Activated naive CD4-positive, alpha-beta T cell treated with anti-CD3 and anti-CD28 coated beads, Interleukin-2, amount 10 ng/mL, durations not matched to agents 7 days and 5 days (primary cell): Measurements from ENCODE around the gene MT2A.

Experiments used
- CTCF ChIA-PET: fragments of 350-600 bp; sonication (Branson Sonifier 250); formaldehyde crosslinking; loops from one replicate; lab custom pipeline; 2021; ENCODE audit warnings: antibody characterized with exemption; lab: Charles Lee
- DNase-seq: peaks from one replicate; pipeline ENCODE4 v3.0.0-alpha.2; 2020
- H3K27ac Mint-ChIP-seq: one replicate; pipeline ENCODE4 v1.8.0; 2021; ENCODE audit warnings: mild to moderate bottlenecking, moderate library complexity, mixed read lengths
- H3K27me3 Mint-ChIP-seq: one replicate; pipeline ENCODE4 v1.8.0; 2021; ENCODE audit warnings: mild to moderate bottlenecking, mixed read lengths
- H3K36me3 Mint-ChIP-seq: one replicate; pipeline ENCODE4 v1.8.0; 2021; ENCODE audit warnings: mixed read lengths
- H3K4me1 Mint-ChIP-seq: one replicate; pipeline ENCODE4 v1.8.0; 2021; ENCODE audit warnings: mixed read lengths
- H3K4me3 Mint-ChIP-seq: one replicate; pipeline ENCODE4 v1.8.0; 2021; ENCODE audit warnings: mild to moderate bottlenecking, moderate library complexity, mixed read lengths
- H3K9me3 Mint-ChIP-seq: one replicate; pipeline ENCODE4 v1.8.0; 2021; ENCODE audit warnings: mixed read lengths

MT2A gene

DNA sequence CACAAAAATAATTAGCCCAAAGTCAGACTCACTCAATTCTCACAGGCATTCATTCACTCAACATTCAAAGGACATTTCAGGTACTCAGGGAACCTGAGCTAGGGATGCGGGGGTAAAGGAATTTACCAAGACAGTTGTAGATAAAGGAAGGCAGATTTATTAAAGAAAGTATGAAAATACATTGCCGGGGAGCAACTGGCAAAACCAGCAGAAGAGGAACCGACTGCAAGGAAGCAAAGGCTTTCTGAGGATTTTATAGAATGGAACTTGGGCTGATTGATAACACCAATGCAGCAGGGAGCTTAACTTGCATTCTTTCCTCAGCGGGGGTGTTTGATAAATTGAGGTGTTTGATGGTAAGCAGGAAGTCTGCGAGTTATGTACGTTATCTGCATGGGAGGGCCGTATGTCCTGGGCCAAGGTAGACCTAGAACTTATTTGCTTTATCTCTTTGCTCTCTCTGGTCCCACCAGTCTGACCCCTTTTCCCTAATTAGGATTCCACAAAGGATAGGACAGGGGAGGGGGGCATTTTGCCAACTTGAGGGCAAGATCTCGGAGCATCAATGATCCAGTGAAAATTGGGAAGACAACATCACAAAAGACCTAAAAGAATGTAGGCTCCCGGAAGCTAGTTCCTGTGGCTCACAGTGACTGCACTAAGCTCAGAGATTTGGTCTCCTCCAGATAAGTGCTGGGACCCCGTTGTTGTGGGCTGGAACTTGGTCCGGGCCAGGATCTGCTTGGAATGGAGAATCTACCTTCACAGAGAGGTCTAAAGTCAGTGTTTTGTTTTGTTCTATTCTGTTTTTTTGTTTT lies 24.8 kb upstream of the MT2A start:
- no peaks in the 10 kb centered on the region for H3K9me3 Mint-ChIP-seq
- H3K4me1 Mint-ChIP-seq, result no peaks in the 10 kb centered on the region
- DNase-seq, result no peak
- no peaks in the 10 kb centered on the region for H3K36me3 Mint-ChIP-seq
- peaks cover 73% of the 10 kb centered on the region for H3K27me3 Mint-ChIP-seq
- H3K4me3 Mint-ChIP-seq, result no peak overlapping the region
- no peak overlapping the region for H3K27ac Mint-ChIP-seq
- CTCF ChIA-PET, result interaction anchor here (1.2 to 2.9 kb wide), 3 partner anchors 9 to 119 kb away, joined by 3 to 26 read pairs (median 3); no protein-coding TSS in a partner anchor

DNA sequence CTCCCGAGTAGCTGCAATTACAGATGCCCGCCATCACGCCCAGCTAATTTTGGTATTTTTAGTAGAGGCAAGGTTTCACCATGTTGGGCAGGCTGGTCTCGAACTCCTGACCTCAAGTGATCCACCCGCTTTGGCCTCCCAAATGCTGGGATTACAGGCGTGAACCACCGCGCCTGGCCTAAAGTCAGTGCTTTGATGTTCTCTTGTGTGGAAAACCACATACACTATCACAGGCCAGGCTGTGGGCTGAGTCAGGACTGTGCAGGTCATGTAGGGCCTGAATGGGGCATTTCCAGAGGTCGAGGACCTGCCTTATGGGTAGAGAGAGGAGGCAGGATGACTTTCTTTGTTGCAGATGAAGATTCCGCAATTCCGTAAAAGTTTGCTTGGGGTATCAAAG lies 24.1 kb upstream of the MT2A start:
- no peaks in the 10 kb centered on the region for H3K9me3 Mint-ChIP-seq
- H3K36me3 Mint-ChIP-seq, result no peaks in the 10 kb centered on the region
- DNase-seq, result no peak
- H3K4me1 Mint-ChIP-seq, result peaks cover 4% of the 10 kb centered on the region
- no peak overlapping the region for H3K27ac Mint-ChIP-seq
- CTCF ChIA-PET, result no interaction called here
- H3K4me3 Mint-ChIP-seq, result no peak overlapping the region
- peaks cover 80% of the 10 kb centered on the region for H3K27me3 Mint-ChIP-seq

DNA sequence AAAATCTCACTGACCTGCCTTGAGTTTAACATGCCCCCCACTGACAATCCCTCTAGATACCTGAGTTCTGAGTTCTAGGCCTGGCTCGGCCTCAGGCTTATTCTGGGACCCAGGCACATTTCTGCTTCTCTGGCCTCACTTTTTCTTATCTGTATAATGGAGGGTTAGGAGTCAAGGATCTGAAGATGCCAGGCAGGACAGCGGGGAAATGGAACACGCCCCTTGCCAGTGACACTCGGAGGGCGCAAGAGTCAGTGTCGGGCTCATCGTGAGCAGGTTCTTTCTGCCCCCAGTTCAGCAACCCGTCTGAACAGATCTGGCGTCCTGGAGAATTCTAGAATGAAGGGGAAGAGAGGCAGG lies 19.6 kb upstream of the MT2A start:
- Mint-ChIP-seq H3K27ac (no peak overlapping the region), H3K4me3 (peak overlapping the region; percentile 78), H3K4me1 (peaks cover 15% of the 10 kb centered on the region), H3K36me3 (no peaks in the 10 kb centered on the region), H3K27me3 (peaks cover 81% of the 10 kb centered on the region), H3K9me3 (no peaks in the 10 kb centered on the region)
- no peak for DNase-seq
- CTCF ChIA-PET, result no interaction called here

DNA sequence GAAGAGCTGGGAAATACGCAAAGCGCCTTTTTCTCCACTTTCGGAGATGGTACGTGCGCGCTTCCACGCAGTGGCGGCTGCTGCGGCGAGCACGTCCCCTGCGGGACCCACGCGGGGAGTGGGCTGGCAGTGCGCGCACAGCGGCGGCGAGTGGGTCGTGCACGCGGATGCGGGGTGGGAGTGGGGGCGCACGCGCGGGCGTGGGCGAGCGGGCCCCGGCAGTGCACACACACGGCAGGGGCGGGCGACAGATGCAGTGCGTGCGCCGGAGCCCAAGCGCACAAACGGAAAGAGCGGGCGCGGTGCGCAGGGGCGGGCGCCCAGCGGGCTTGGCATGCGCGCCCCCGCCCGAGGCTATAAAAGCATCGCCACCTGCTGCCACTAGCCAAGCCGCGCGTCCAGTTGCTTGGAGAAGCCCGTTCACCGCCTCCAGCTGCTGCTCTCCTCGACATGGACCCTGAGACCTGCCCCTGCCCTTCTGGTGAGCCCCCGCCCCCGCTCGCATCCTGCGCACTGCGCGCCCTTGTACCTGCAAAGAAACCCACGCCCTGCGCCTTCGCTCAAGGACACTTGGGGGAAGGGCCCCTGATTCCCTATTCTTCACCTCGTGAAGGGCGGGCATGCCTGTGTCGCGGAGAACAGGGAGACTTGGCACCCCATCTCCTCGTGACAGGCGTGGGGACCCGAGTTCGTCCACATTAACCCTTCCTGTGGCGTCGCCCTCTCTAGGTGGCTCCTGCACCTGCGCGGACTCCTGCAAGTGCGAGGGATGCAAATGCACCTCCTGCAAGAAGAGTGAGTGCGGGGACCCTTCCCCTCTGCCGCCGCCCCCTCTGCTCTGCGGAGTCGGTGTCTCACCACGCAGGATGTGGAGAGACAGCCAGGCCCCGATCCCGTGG lies 19.0 kb upstream of the MT2A start, which contains the start of gene MT3:
TSS of gene MT3 (plus strand) at position 388 of the 899 bp plus-strand sequence. CDS start at position 451, 63 bp downstream.
- Mint-ChIP-seq H3K27me3 (peaks cover 78% of the 10 kb centered on the region), H3K9me3 (no peaks in the 10 kb centered on the region), H3K4me1 (peaks cover 15% of the 10 kb centered on the region), H3K36me3 (no peaks in the 10 kb centered on the region), H3K27ac (no peak within 1 kb of the TSS), H3K4me3 (peak within 1 kb of the TSS; percentile 78)
- CTCF ChIA-PET, result no interaction called here
- peak; percentile 47 for DNase-seq

DNA sequence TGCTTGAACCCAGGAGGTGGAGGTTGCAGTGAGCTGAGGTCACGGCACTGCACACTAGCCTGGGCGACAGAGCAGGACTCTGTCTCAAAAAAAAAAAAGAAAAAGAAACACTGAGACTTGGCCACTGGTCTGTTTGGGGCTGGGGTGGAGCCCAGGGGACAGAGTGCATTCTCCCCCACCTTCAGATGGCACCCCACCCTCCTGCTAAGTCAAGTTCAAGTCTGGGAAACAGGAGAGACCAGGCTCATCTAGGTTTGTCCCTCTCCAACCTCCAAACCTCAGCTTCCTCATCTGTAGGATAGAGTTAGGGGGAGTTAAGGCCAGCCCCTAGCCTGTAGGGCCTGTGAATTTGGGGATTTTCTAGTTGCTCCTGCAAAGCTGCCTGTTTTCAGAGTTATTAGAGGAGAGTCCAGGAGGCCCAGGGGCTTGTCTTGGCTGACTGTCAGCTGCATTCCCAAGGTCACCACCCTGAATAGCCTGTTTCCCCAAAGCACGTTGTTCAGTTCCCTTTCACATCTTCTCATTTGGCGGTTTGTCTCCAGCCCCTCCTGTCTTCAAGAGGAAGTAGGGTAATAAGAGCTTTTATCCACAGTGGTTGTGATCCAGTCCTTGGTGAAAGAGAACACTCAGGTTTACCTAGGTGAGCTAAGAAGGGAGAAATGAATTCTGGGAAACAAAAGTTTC lies 16.9 kb upstream of the MT2A start:
- H3K36me3 Mint-ChIP-seq, result no peaks in the 10 kb centered on the region
- no peak overlapping the region for H3K27ac Mint-ChIP-seq
- CTCF ChIA-PET, result interaction anchor here (1.1 to 1.8 kb wide), 6 partner anchors 9 to 111 kb away, joined by 3 to 11 read pairs (median 5); no protein-coding TSS in a partner anchor
- peaks cover 73% of the 10 kb centered on the region for H3K27me3 Mint-ChIP-seq
- H3K4me3 Mint-ChIP-seq, result no peak overlapping the region
- peaks cover 15% of the 10 kb centered on the region for H3K4me1 Mint-ChIP-seq
- H3K9me3 Mint-ChIP-seq, result no peaks in the 10 kb centered on the region
- no peak for DNase-seq

DNA sequence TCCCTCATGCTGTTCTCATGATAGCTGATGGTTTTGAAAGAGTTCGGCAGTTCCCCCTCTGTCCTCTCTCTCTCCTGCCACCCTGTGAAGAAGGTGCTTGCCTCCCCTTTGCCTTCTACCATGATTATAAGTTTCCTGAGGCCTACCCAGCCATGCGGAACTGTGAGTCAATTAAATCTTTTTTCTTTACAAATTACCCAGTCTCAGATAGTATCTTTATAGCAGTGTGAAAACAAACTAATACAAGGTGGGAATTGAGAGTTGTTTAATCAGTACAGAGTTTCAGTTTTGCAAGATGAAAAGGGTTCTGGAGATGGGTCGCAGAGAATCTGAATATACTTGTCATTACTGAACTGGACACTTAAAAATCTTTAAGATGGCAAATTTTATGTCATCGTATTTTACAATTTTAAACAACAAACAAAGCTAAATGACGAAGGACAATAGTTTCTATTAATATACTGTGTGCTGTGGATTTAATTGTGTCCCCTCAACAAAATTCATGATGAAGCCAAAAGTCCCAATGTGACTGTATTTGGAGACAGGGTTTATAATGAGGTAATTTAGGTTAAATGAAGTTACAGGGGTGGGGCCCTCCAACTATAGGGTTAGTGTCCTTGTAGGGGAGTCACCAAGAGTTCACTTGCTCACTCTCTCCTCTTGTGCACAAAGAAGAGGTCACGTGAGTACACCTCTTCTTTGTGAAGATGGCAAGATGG lies 14.7 kb upstream of the MT2A start:
- Mint-ChIP-seq H3K9me3 (no peaks in the 10 kb centered on the region), H3K4me3 (no peak overlapping the region), H3K4me1 (peaks cover 18% of the 10 kb centered on the region), H3K27ac (no peak overlapping the region), H3K36me3 (no peaks in the 10 kb centered on the region), H3K27me3 (peaks cover 60% of the 10 kb centered on the region)
- CTCF ChIA-PET, result interaction anchor here (0.9 kb wide), 1 partner anchor 109 kb away, joined by 4 read pairs; no protein-coding TSS in a partner anchor
- no peak for DNase-seq

DNA sequence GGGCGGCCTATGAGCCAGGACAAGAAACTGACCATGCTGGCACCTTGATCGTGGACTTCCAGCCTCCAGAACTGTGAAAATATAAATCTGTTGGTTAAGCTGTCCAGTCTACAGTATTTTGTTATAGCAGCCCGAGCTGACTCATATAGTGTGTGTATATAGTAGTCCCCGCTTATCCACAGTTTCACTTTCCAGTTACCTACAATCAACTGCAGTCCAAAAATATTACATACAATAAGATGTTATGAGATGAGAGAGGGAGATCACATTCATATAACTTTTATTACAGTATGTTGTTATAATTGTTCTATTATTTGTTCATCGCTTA lies 14.1 kb upstream of the MT2A start:
- H3K9me3 Mint-ChIP-seq, result no peaks in the 10 kb centered on the region
- peaks cover 55% of the 10 kb centered on the region for H3K27me3 Mint-ChIP-seq
- H3K4me1 Mint-ChIP-seq, result peaks cover 15% of the 10 kb centered on the region
- CTCF ChIA-PET, result interaction anchor here (0.9 kb wide), 1 partner anchor 108 kb away, joined by 4 read pairs; no protein-coding TSS in a partner anchor
- no peak for DNase-seq
- no peak overlapping the region for H3K4me3 Mint-ChIP-seq
- no peak overlapping the region for H3K27ac Mint-ChIP-seq
- no peaks in the 10 kb centered on the region for H3K36me3 Mint-ChIP-seq

DNA sequence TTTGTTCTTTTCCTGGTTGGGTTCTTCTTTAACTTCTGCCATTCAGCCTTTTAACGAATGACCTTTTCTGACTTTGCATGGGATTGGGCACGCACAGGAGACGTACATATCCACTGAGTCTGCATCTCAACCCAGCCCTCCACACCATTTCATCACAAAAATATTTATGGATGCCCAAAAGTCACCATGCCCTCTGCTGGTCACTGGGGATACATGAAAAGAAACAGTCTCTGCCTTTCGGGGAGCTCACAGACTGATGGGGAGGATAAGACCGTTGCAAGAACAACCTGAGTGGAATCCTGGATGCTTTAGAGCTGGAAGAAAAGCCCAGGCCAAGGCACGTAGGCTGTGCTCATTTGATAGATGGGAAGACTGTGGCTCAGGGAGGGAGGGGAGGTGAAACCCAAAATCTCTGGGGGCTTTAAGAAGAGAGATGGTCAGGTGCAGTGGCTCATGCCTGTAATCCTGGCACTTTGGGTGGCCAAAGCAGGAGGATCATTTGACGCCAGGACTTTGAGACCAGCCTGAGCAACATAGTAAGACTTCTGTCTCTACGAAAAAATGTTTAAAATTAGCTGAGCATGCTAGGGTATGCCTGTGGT lies 7.9 kb upstream of the MT2A start:
- Mint-ChIP-seq H3K4me1 (peaks cover 8% of the 10 kb centered on the region), H3K36me3 (no peaks in the 10 kb centered on the region), H3K9me3 (no peaks in the 10 kb centered on the region), H3K27me3 (peaks cover 54% of the 10 kb centered on the region), H3K27ac (no peak overlapping the region), H3K4me3 (no peak overlapping the region)
- peak; percentile 55 for DNase-seq
- CTCF ChIA-PET, result interaction anchor here (0.6 to 2.2 kb wide), 19 partner anchors 9 to 180 kb away, joined by 3 to 20 read pairs (median 4); partner anchors contain the start of genes MT1A, MT1G and MT4

DNA sequence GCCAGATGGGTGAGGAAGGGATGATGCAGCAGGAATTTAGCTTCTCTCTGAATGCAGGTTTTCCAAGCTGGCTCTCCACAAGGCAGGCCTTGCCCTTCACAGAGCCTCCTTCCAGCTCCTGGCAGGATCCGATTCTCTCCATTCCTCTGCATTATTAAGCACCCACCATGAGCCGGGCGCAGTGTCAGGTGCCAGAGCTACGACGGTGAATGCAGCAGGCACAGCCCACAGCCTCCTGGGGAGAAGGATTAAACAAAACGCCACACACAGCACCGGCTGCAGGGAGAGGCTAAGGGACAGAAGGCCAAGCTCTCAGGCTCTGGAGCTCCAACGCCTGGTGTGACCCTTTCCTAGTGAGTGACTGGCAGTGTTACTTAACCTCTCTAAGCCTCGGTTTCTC lies 7.1 kb upstream of the MT2A start:
- Mint-ChIP-seq H3K36me3 (no peaks in the 10 kb centered on the region), H3K27me3 (peaks cover 47% of the 10 kb centered on the region), H3K4me3 (no peak overlapping the region), H3K4me1 (peaks cover 8% of the 10 kb centered on the region), H3K27ac (no peak overlapping the region), H3K9me3 (no peaks in the 10 kb centered on the region)
- CTCF ChIA-PET, result interaction anchor here (0.9 to 2.2 kb wide), 11 partner anchors 10 to 179 kb away, joined by 3 to 20 read pairs (median 4); partner anchors contain the start of genes MT1A, MT1G and MT4
- no peak for DNase-seq

DNA sequence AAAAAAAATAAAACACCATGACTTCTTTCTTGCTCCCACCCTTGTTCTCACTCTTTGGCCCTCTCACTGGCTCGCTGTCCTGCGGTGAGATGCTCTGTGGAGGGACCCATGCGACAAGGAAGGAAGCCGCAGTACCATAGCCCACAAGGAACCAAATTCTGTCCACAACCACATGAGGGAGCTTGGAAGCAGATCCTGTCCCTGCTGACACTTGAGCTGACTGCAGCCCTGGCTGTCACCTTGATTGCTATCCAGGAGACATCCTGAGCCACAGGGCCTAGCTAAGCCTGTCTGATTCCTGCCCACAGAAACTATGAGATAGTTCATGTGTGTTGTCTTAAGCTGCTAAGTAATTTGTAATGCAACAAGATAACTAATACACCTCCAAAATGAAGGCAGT lies 4.8 kb upstream of the MT2A start:
- CTCF ChIA-PET, result interaction anchor here (0.6 to 5.3 kb wide), 9 partner anchors 10 to 232 kb away, joined by 3 to 34 read pairs (median 5); partner anchors contain the start of gene MT1X
- peaks cover 36% of the 10 kb centered on the region for H3K27me3 Mint-ChIP-seq
- no peaks in the 10 kb centered on the region for H3K36me3 Mint-ChIP-seq
- no peak overlapping the region for H3K27ac Mint-ChIP-seq
- no peak overlapping the region for H3K4me3 Mint-ChIP-seq
- H3K4me1 Mint-ChIP-seq, result peaks cover 22% of the 10 kb centered on the region
- DNase-seq, result peak; percentile 52
- H3K9me3 Mint-ChIP-seq, result no peaks in the 10 kb centered on the region

DNA sequence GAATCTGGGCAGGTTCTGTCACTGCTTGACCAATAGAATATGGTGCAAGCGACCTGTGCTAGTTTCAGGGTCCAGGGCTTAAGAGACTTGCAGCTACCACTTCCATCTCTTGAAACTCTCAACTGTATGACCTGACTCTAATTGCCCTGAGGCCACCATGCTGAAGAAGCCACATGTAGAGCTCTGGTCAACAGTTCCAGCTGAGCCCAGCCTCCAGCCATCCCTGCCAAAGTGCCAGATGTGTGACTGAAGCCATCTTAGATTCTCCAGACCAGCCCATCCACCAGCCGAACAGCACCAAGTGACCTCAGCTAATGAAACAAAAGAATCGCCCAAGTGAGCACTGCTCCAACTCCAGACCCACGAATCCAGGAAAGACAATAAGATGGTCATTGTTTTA lies 3.4 kb upstream of the MT2A start:
- Mint-ChIP-seq H3K4me1 (peaks cover 34% of the 10 kb centered on the region), H3K27me3 (peaks cover 36% of the 10 kb centered on the region), H3K9me3 (no peaks in the 10 kb centered on the region), H3K4me3 (no peak overlapping the region), H3K27ac (no peak overlapping the region), H3K36me3 (peaks cover 1% of the 10 kb centered on the region)
- CTCF ChIA-PET, result interaction anchor here (0.9 to 5.3 kb wide), 6 partner anchors 22 to 104 kb away, joined by 3 to 34 read pairs (median 10); partner anchors contain the start of gene MT1X
- no peak for DNase-seq

DNA sequence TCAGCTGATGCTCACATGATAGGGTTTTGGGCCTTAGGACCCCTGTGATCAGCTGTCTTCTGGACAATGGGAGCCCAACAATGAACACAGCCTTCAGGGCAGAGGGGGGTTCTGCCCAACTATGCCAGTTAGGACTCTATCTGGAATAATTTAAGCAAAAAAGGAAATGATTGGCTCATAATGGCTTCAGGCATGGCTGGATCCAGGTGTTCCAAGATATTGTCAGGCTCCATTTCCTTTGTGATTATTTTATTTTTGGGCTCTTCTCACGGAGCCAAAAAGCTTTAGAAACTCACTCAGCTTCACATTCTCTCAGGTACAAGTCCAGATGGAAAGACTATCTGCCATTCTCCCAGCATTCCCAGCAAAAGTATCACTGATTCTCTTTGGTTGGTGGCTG lies 2.9 kb upstream of the MT2A start:
- Mint-ChIP-seq H3K4me1 (peaks cover 39% of the 10 kb centered on the region), H3K27ac (no peak overlapping the region), H3K27me3 (peaks cover 31% of the 10 kb centered on the region), H3K36me3 (peaks cover 1% of the 10 kb centered on the region), H3K4me3 (no peak overlapping the region), H3K9me3 (no peaks in the 10 kb centered on the region)
- CTCF ChIA-PET, result interaction anchor here (1.7 to 5.3 kb wide), 4 partner anchors 29 to 103 kb away, joined by 4 to 34 read pairs (median 14); no protein-coding TSS in a partner anchor
- DNase-seq, result no peak

DNA sequence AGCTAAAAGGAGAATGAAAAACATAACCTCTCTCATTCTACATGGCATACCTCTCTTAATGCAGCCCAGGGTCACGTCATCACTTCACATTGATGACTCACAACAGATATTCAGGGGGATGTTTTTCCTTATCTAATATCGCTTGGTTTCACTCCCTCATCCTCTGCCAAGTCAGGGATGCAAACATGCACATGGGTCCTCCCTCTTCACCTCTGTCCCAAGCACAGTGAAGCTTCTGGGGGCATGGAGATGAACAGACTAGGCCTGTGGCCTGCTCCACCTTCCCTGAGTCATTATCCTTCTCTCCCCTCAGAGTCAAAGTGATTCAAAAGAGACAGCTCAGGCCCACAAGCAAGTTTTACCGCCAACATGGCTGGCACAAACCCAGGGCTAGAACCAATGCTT lies 2.3 kb upstream of the MT2A start:
- Mint-ChIP-seq H3K27ac (no peak overlapping the region), H3K36me3 (peaks cover 1% of the 10 kb centered on the region), H3K4me3 (no peak overlapping the region), H3K4me1 (peaks cover 45% of the 10 kb centered on the region), H3K27me3 (peaks cover 25% of the 10 kb centered on the region), H3K9me3 (no peaks in the 10 kb centered on the region)
- no peak for DNase-seq
- CTCF ChIA-PET, result interaction anchor here (1.4 to 5.3 kb wide), 4 partner anchors 25 to 96 kb away, joined by 4 to 34 read pairs (median 14); no protein-coding TSS in a partner anchor
